ENCODE data around the gene ZBTB24. TPM values are rescaled to one million over a fixed set of nuclear protein-coding genes. Genes with fewer than 3 reads are reported as not detected.
A peak's percentile ranks its signal among the peaks of the same experiment; 100 is the strongest.

ZBTB24 gene
- total and polyA plus RNA-seq, 2 donors from 2014 or later = 3.1 to 12.0 TPM

GRCh38 chr6:109467696-109468095 lies 15.3 kb downstream of the ZBTB24 start:
- Histone ChIP-seq H3K4me3 (ENCODE audit: low read length in 3 of 3) (no peak overlapping the region), H3K9ac (ENCODE audit: low read length in 3 of 3) (no peak overlapping the region), H3K36me3 (ENCODE audit: control insufficient read depth in 2 of 3, insufficient read depth in 3 of 3, low read length in 3 of 3) (peaks cover 10 to 37% (median 31%) of the 10 kb centered on the region in 3 donors), H3K9me3 (ENCODE audit: control insufficient read depth in 2 of 3, insufficient read depth in 1 of 3, low read length in 3 of 3) (no peaks in the 10 kb centered on the region), H3K4me1 (ENCODE audit: control insufficient read depth in 2 of 3, insufficient read depth in 2 of 3, low read depth in 1 of 3, low read length in 3 of 3) (peaks cover 0 to 12% (median 9%) of the 10 kb centered on the region in 3 donors), H3K27me3 (ENCODE audit: control insufficient read depth, insufficient read depth, low read length) (no peaks in the 10 kb centered on the region), H3K27ac (ENCODE audit: low read depth in 2 of 2, low read length in 2 of 2) (peak overlapping the region; percentile 25 to 69)
- FAIRE-seq (no peak), DNase-seq (no peak)
- TF ChIP-seq CTCF (IDR thresholded peaks at IDR 0.05; ENCODE audit: borderline replicate concordance, extremely low read depth, insufficient read depth) = no peak
- intact Hi-C loops (cut with DNase I) = no loop called here

- peak overlapping the region; percentile 80 to 88 for H3K27ac ChIP-seq (ENCODE audit: low read depth in 2 of 2, low read length in 2 of 2)
- no peaks in the 10 kb centered on the region for H3K9me3 ChIP-seq (ENCODE audit: control insufficient read depth in 2 of 3, insufficient read depth in 1 of 3, low read length in 3 of 3)
- H3K4me3 ChIP-seq (ENCODE audit: low read length in 3 of 3) = no peak overlapping the region
- no peaks in the 10 kb centered on the region for H3K27me3 ChIP-seq (ENCODE audit: control insufficient read depth, insufficient read depth, low read length)
- peaks cover 12 to 33% (median 21%) of the 10 kb centered on the region in 3 donors for H3K36me3 ChIP-seq (ENCODE audit: control insufficient read depth in 2 of 3, insufficient read depth in 3 of 3, low read length in 3 of 3)
- intact Hi-C loops (cut with DNase I) = no loop called here
- peak overlapping the region in 2 of 3 donors; percentile 20 to 57 for H3K9ac ChIP-seq (ENCODE audit: low read length in 3 of 3)
- no peak for TF ChIP-seq CTCF (IDR thresholded peaks at IDR 0.05; ENCODE audit: borderline replicate concordance, extremely low read depth, insufficient read depth)
- FAIRE-seq = peak; percentile 32
- peaks cover 0 to 12% (median 9%) of the 10 kb centered on the region in 3 donors for H3K4me1 ChIP-seq (ENCODE audit: control insufficient read depth in 2 of 3, insufficient read depth in 2 of 3, low read depth in 1 of 3, low read length in 3 of 3)
- peak in 1 of 5 donors; percentile 43 for DNase-seq
Measured at GRCh38 chr6:109466212-109466923, 16.7 kb downstream of the ZBTB24 start.

GRCh38 chr6:109465772-109466171 lies 17.2 kb downstream of the ZBTB24 start:
- H3K9me3 ChIP-seq (ENCODE audit: control insufficient read depth in 2 of 3, insufficient read depth in 1 of 3, low read length in 3 of 3) = no peaks in the 10 kb centered on the region
- H3K9ac ChIP-seq (ENCODE audit: low read length in 3 of 3) = peak overlapping the region in 1 of 3 donors; percentile 57
- H3K27me3 ChIP-seq (ENCODE audit: control insufficient read depth, insufficient read depth, low read length) = no peaks in the 10 kb centered on the region
- FAIRE-seq (no peak), DNase-seq (peak in 1 of 5 donors; percentile 86)
- no peak for TF ChIP-seq CTCF (IDR thresholded peaks at IDR 0.05; ENCODE audit: borderline replicate concordance, extremely low read depth, insufficient read depth)
- intact Hi-C loops (cut with DNase I) = no loop called here
- peaks cover 12 to 27% (median 17%) of the 10 kb centered on the region in 3 donors for H3K36me3 ChIP-seq (ENCODE audit: control insufficient read depth in 2 of 3, insufficient read depth in 3 of 3, low read length in 3 of 3)
- peak overlapping the region; percentile 80 to 88 for H3K27ac ChIP-seq (ENCODE audit: low read depth in 2 of 2, low read length in 2 of 2)
- H3K4me3 ChIP-seq (ENCODE audit: low read length in 3 of 3) = no peak overlapping the region
- H3K4me1 ChIP-seq (ENCODE audit: control insufficient read depth in 2 of 3, insufficient read depth in 2 of 3, low read depth in 1 of 3, low read length in 3 of 3) = peaks cover 0 to 12% (median 9%) of the 10 kb centered on the region in 3 donors
